Astrocyte (in vitro differentiated cells and primary cell): ENCODE data around the gene INSYN1. TPM values are rescaled to one million over a fixed set of nuclear protein-coding genes. Genes with fewer than 3 reads are reported as not detected.

ENCODE experiments used
- DNase-seq: peaks from one replicate; pipeline ENCODE4 v3.0.0-alpha.2; 2010; ENCODE audit warnings: low read depth
- FAIRE-seq: peaks from 2 replicates; lab custom pipeline; 2011; peaks lifted over from hg19 to GRCh38; lab: Jason Lieb, UNC
- H2AFZ ChIP-seq: 2 replicates; pipeline ENCODE4 v1.6.0; 2012; ENCODE audit warnings: low read depth, low read length, inconsistent platforms
- H3K27ac ChIP-seq: 2 replicates; pipeline ENCODE4 v1.5.1; 2011; ENCODE audit warnings: low read depth, low read length, inconsistent platforms
- H3K27me3 ChIP-seq: 2 replicates; pipeline ENCODE4 v1.6.0; 2011; ENCODE audit warnings: low read length, inconsistent platforms; ENCODE audit not compliant: insufficient read depth
- H3K36me3 ChIP-seq: 2 replicates; pipeline ENCODE4 v1.5.1; 2011; ENCODE audit warnings: low read length, inconsistent platforms; ENCODE audit not compliant: insufficient read depth
- H3K4me1 ChIP-seq: 2 replicates; pipeline ENCODE4 v1.5.1; 2011; ENCODE audit warnings: low read length, inconsistent platforms; ENCODE audit not compliant: insufficient read depth
- H3K4me2 ChIP-seq: 2 replicates; pipeline ENCODE4 v1.6.0; 2012; ENCODE audit warnings: low read length, inconsistent platforms
- H3K4me3 ChIP-seq: 2 replicates; pipeline ENCODE4 v1.5.1; 2011; ENCODE audit warnings: low read depth, mild to moderate bottlenecking, low read length, inconsistent platforms; ENCODE audit not compliant: insufficient read depth
- H3K79me2 ChIP-seq: 2 replicates; pipeline ENCODE4 v1.6.0; 2012; ENCODE audit warnings: mild to moderate bottlenecking, low read length, inconsistent platforms; ENCODE audit not compliant: insufficient read depth
- H3K9ac ChIP-seq: 2 replicates; pipeline ENCODE4 v1.6.0; 2012; ENCODE audit warnings: mild to moderate bottlenecking, low read length, inconsistent platforms
- H3K9me3 ChIP-seq: 2 replicates; pipeline ENCODE4 v1.5.1; 2012; ENCODE audit warnings: low read depth, mild to moderate bottlenecking, low read length, inconsistent platforms; ENCODE audit not compliant: insufficient read depth
- H4K20me1 ChIP-seq: 2 replicates; pipeline ENCODE4 v1.6.0; 2012; ENCODE audit warnings: low read length, inconsistent platforms; ENCODE audit not compliant: insufficient read depth
- H3K27ac Mint-ChIP-seq: one replicate; pipeline ENCODE4 v1.8.0; 2021; ENCODE audit warnings: mild to moderate bottlenecking, mixed read lengths; ENCODE audit not compliant: unreplicated experiment
- H3K27me3 Mint-ChIP-seq: one replicate; pipeline ENCODE4 v1.8.0; 2021; ENCODE audit warnings: low read depth, mixed read lengths; ENCODE audit not compliant: unreplicated experiment
- H3K36me3 Mint-ChIP-seq: one replicate; pipeline ENCODE4 v1.8.0; 2021; ENCODE audit warnings: low read depth, mixed read lengths; ENCODE audit not compliant: unreplicated experiment
- H3K4me1 Mint-ChIP-seq: one replicate; pipeline ENCODE4 v1.8.0; 2021; ENCODE audit warnings: low read depth, mixed read lengths; ENCODE audit not compliant: unreplicated experiment
- H3K4me3 Mint-ChIP-seq: one replicate; pipeline ENCODE4 v1.8.0; 2021; ENCODE audit warnings: mild to moderate bottlenecking, moderate library complexity, mixed read lengths; ENCODE audit not compliant: unreplicated experiment
- H3K9me3 Mint-ChIP-seq: one replicate; pipeline ENCODE4 v1.8.0; 2021; ENCODE audit warnings: mild to moderate bottlenecking, mixed read lengths; ENCODE audit not compliant: unreplicated experiment
- EZH2 ChIP-seq: IDR thresholded peaks from 2 replicates; pipeline ENCODE4 v1.6.1; 2012; ENCODE audit warnings: mild to moderate bottlenecking, low read length, inconsistent platforms; ENCODE audit not compliant: insufficient read depth
- total RNA-seq: library from RNA; stranded (reverse); gene quantifications from 2 replicates; pipeline ENCODE4 v1.2.1, GENCODE V29; 2021
- TF ChIP-seq, protein P1 (sequence below): IDR thresholded peaks from 2 replicates; pipeline ENCODE4 v1.5.1; 2011; ENCODE audit warnings: low read depth, mild to moderate bottlenecking, inconsistent platforms, low read length, moderate library complexity; ENCODE audit not compliant: insufficient read depth

The INSYN1 gene
- total RNA-seq, 1 donor from 2014 or later, result 5.2 TPM

DNA sequence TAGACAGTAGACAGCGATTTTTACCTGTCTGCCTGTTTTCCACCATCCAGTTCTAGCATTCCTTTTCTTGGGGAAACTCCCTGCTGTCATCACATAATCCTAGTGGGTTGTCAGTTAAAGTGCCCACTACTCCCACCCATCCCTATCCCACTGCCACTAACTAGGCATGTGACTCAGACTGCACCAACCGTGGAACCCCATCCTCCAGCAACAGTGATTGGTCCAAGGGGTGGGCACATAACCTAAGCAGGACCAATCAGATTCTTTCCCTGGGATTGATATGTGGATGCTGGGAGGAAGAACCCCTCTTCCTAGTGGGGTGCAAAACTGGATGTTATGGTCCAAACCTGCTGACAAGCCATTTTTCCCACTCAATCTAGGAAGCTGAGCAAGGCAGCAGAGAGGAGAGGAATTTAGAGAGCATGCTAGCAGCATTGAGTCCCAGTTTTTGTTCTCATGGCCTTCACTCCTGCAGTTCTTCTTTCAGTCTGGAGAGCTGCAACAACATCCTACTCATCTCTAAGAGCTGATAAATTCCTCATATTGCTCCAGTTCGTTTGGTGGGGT lies 3.9 kb upstream of the INSYN1 start:
- no peaks in the 10 kb centered on the region for H3K36me3 Mint-ChIP-seq
- H3K27me3 ChIP-seq, result peaks cover 35% of the 10 kb centered on the region
- no peak for FAIRE-seq

DNA sequence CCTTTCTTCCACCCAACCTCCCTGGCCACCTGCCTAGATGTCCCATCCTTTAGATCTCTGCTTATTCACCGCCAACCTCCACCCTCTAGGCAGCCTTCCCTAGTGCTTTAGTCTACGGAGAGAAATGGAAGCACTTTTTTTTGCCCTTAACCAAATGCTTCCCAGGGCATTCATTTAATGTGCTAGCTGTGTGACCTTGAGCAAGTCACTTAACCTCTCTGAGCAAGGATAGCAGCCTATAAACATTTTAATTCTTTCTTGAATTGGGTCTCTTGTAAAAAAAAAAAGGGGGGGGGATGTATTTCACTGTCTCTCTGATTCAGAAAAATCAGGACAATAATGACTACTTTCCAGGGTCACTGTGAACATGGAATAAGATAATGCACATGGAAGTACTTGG lies 3.2 kb upstream of the INSYN1 start:
- no peak overlapping the region for H3K4me2 ChIP-seq
- H3K27me3 Mint-ChIP-seq, result peaks cover 30% of the 10 kb centered on the region
- TF ChIP-seq EZH2, result no peak
- TF ChIP-seq, protein P1, sequence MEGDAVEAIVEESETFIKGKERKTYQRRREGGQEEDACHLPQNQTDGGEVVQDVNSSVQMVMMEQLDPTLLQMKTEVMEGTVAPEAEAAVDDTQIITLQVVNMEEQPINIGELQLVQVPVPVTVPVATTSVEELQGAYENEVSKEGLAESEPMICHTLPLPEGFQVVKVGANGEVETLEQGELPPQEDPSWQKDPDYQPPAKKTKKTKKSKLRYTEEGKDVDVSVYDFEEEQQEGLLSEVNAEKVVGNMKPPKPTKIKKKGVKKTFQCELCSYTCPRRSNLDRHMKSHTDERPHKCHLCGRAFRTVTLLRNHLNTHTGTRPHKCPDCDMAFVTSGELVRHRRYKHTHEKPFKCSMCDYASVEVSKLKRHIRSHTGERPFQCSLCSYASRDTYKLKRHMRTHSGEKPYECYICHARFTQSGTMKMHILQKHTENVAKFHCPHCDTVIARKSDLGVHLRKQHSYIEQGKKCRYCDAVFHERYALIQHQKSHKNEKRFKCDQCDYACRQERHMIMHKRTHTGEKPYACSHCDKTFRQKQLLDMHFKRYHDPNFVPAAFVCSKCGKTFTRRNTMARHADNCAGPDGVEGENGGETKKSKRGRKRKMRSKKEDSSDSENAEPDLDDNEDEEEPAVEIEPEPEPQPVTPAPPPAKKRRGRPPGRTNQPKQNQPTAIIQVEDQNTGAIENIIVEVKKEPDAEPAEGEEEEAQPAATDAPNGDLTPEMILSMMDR, result no peak
- H3K27ac ChIP-seq, result no peak overlapping the region
- H3K4me3 Mint-ChIP-seq, result no peak overlapping the region
- no peak for FAIRE-seq
- DNase-seq, result no peak
- H3K9ac ChIP-seq, result no peak overlapping the region
- no peaks in the 10 kb centered on the region for H3K36me3 Mint-ChIP-seq
- H3K4me3 ChIP-seq, result no peak overlapping the region
- no peak overlapping the region for H2AFZ ChIP-seq
- peaks cover 2% of the 10 kb centered on the region for H4K20me1 ChIP-seq
- no peaks in the 10 kb centered on the region for H3K36me3 ChIP-seq
- no peaks in the 10 kb centered on the region for H3K4me1 ChIP-seq
- no peaks in the 10 kb centered on the region for H3K79me2 ChIP-seq
- peaks cover 1% of the 10 kb centered on the region for H3K9me3 Mint-ChIP-seq
- H3K4me1 Mint-ChIP-seq, result peaks cover 8% of the 10 kb centered on the region
- H3K27me3 ChIP-seq, result peaks cover 32% of the 10 kb centered on the region
- no peak overlapping the region for H3K27ac Mint-ChIP-seq
- no peaks in the 10 kb centered on the region for H3K9me3 ChIP-seq

More for the DNA sequence above, 3.9 kb upstream of the INSYN1 start:
- no peaks in the 10 kb centered on the region for H3K36me3 ChIP-seq
- no peak overlapping the region for H3K4me2 ChIP-seq
- TF ChIP-seq EZH2, result no peak
- TF ChIP-seq, protein P1, result no peak
- H2AFZ ChIP-seq, result no peak overlapping the region
- H3K9me3 Mint-ChIP-seq, result peaks cover 1% of the 10 kb centered on the region
- no peak overlapping the region for H3K4me3 Mint-ChIP-seq
- H3K4me1 Mint-ChIP-seq, result peaks cover 8% of the 10 kb centered on the region
- no peak for DNase-seq
- no peaks in the 10 kb centered on the region for H3K9me3 ChIP-seq
- peaks cover 29% of the 10 kb centered on the region for H3K27me3 Mint-ChIP-seq
- no peak overlapping the region for H3K4me3 ChIP-seq
- no peaks in the 10 kb centered on the region for H4K20me1 ChIP-seq
- no peaks in the 10 kb centered on the region for H3K79me2 ChIP-seq
- no peak overlapping the region for H3K27ac Mint-ChIP-seq
- no peak overlapping the region for H3K9ac ChIP-seq
- no peak overlapping the region for H3K27ac ChIP-seq
- no peaks in the 10 kb centered on the region for H3K4me1 ChIP-seq

DNA sequence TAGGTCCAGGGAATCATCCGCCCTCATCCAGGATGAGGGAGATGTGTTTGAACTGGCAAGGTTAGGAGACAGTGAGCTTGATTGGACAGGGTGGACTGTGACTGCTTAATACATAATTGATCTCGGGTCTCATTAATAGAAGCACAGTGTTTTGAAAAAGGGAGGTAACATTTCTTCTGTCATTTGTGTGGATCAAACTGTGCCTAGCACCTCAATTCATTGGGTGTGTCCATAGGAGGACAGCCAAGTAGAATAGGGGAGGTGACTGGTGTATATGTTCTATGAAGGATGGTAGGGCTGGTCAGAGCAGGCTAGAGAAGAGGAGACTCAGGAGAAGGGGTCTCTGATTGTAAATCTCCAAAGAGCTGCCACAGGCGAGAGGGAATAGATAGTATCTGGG lies 2.8 kb upstream of the INSYN1 start:
- H3K27me3 Mint-ChIP-seq, result peaks cover 35% of the 10 kb centered on the region
- no peaks in the 10 kb centered on the region for H3K36me3 ChIP-seq
- no peak overlapping the region for H3K4me3 Mint-ChIP-seq
- peaks cover 5% of the 10 kb centered on the region for H4K20me1 ChIP-seq
- no peaks in the 10 kb centered on the region for H3K9me3 ChIP-seq
- no peak for FAIRE-seq
- H3K4me2 ChIP-seq, result no peak overlapping the region
- H3K27ac ChIP-seq, result no peak overlapping the region
- peaks cover 27% of the 10 kb centered on the region for H3K27me3 ChIP-seq
- no peak overlapping the region for H3K9ac ChIP-seq
- no peak overlapping the region for H3K4me3 ChIP-seq
- no peaks in the 10 kb centered on the region for H3K4me1 ChIP-seq
- no peak for DNase-seq
- TF ChIP-seq EZH2, result no peak
- TF ChIP-seq, protein P1, result no peak
- peaks cover 8% of the 10 kb centered on the region for H3K4me1 Mint-ChIP-seq
- no peak overlapping the region for H3K27ac Mint-ChIP-seq
- H3K36me3 Mint-ChIP-seq, result no peaks in the 10 kb centered on the region
- no peaks in the 10 kb centered on the region for H3K79me2 ChIP-seq
- peaks cover 1% of the 10 kb centered on the region for H3K9me3 Mint-ChIP-seq
- H2AFZ ChIP-seq, result no peak overlapping the region
